ENCODE results near the gene HES1.

HES1 gene

DNA sequence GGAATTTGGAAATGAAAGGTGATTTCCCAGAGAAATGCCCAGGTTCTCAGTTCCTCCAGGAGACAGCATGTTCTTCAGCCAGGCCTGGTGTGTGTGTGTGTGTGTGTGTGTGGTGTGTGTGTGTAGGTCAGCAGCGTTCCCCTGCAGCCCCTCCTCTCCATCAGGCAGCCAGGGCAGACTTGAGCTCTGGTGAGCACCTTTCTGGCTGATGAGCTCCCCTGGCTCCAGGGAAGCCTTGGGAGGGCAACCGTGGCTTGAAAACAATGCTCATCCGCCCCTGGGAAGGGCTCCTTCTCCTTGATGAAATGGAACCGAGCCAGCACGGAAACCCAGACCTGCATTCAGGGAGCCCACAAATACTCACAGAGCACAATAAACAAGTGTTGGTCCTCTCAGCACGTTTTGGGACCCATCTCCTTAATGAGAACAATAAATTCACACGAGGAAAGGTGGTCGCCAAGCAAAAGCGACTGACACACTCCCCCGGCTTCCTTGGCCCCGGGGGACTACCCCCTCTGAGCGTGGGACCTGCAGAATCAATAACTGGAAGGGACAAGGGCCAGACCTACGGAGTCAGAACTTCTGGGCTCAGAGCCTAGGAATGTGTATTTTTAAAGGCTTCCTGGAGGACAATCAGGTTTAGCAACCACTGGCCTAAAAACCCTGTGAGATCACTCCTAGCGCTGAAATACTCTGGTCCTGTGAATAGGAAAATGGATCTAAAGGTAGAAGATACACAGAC is 38.6 kb upstream of the HES1 start:
- Histone ChIP-seq H3K27ac (no peak overlapping the region), H4K20me1 (ENCODE audit: insufficient read depth) (no peaks in the 10 kb centered on the region), H3K4me2 (no peak overlapping the region), H3K27me3 (ENCODE audit: insufficient read depth, low read depth) (no peaks in the 10 kb centered on the region; the same call in 1 of the 2 replicates), H2AFZ (ENCODE audit: low read depth) (no peak overlapping the region), H3K79me2 (ENCODE audit: insufficient read depth, low read depth) (no peaks in the 10 kb centered on the region), H3K4me1 (ENCODE audit: low read depth, poor library complexity, severe bottlenecking) (peaks cover 13% of the 10 kb centered on the region), H3K9ac (no peak overlapping the region), H3K36me3 (ENCODE audit: insufficient read depth) (no peaks in the 10 kb centered on the region), H3K4me3 (IDR thresholded peaks at IDR 0.05; ENCODE audit: insufficient read depth, low read depth, low read length) (no peak overlapping the region)
- TF ChIP-seq, protein P1, sequence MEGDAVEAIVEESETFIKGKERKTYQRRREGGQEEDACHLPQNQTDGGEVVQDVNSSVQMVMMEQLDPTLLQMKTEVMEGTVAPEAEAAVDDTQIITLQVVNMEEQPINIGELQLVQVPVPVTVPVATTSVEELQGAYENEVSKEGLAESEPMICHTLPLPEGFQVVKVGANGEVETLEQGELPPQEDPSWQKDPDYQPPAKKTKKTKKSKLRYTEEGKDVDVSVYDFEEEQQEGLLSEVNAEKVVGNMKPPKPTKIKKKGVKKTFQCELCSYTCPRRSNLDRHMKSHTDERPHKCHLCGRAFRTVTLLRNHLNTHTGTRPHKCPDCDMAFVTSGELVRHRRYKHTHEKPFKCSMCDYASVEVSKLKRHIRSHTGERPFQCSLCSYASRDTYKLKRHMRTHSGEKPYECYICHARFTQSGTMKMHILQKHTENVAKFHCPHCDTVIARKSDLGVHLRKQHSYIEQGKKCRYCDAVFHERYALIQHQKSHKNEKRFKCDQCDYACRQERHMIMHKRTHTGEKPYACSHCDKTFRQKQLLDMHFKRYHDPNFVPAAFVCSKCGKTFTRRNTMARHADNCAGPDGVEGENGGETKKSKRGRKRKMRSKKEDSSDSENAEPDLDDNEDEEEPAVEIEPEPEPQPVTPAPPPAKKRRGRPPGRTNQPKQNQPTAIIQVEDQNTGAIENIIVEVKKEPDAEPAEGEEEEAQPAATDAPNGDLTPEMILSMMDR (conservative IDR thresholded peaks at IDR 0.05; ENCODE audit: low read depth, low read length) = no peak

DNA sequence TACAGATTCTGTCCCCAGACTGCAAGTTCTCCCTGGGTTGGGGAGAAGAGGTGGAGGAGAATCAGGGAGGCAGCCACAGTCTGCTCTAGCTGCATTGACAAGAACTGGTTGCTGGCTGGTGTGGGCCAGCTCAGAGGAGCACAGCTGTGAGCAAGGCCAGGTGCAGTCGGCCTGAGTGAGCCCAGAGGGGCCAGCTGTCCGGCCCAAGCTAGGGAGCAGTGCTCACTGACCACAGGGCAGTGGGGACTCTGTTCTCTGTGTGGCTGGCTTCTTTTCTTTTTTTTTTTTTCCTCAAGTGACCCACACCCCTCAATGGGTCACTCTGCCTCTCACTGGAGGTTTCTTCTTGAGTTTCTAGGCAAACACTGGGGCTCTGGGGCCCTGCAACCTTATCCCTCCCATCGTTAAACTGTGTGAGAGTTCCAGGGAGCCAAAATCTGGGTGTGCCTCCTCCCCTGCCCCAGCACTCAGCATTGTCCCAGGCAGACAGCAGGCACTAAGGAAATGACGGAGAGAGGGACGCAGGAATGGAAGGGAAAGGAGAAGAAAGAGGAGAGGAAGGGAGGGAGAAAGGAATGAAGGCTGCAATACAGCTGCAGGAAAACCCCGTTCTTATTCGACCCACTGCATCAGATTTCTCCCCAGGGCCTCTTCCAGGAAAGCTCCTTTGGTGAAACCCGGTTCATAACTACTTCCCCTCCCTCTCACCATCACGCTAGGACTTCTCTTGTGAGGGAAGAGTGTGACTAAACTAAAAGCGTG is 37.7 kb upstream of the HES1 start:
- H3K4me3 ChIP-seq (IDR thresholded peaks at IDR 0.05; ENCODE audit: insufficient read depth, low read depth, low read length) = no peak overlapping the region
- no peaks in the 10 kb centered on the region for H3K79me2 ChIP-seq (ENCODE audit: insufficient read depth, low read depth)
- no peak overlapping the region for H2AFZ ChIP-seq (ENCODE audit: low read depth)
- H3K9ac ChIP-seq = no peak overlapping the region
- H3K27ac ChIP-seq = no peak overlapping the region
- H3K36me3 ChIP-seq (ENCODE audit: insufficient read depth) = no peaks in the 10 kb centered on the region
- H3K4me1 ChIP-seq (ENCODE audit: low read depth, poor library complexity, severe bottlenecking) = peaks cover 22% of the 10 kb centered on the region
- TF ChIP-seq, protein P1 (conservative IDR thresholded peaks at IDR 0.05; ENCODE audit: low read depth, low read length) = no peak
- no peaks in the 10 kb centered on the region for H4K20me1 ChIP-seq (ENCODE audit: insufficient read depth)
- H3K4me2 ChIP-seq = no peak overlapping the region
- no peaks in the 10 kb centered on the region; the same call in 1 of the 2 replicates for H3K27me3 ChIP-seq (ENCODE audit: insufficient read depth, low read depth)

DNA sequence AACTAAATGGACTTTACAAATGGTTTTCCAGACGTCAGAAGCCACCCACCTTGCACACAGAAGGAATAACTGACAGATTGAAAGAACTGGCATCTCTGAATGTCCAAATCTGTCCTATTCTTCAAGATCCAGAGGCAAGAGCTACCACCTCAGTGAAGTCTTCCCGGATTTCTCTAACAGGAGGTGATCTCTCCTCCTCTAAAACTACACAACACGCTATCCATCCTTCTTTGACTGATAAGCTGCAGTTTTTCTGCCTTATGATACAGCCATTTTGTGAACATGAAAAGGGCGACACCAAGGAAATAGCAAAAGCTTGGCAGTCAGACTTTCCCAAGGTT is 37.1 kb upstream of the HES1 start:
- Histone ChIP-seq H4K20me1 (ENCODE audit: insufficient read depth) (no peaks in the 10 kb centered on the region), H3K27me3 (ENCODE audit: insufficient read depth, low read depth) (no peaks in the 10 kb centered on the region; the same call in 1 of the 2 replicates), H2AFZ (ENCODE audit: low read depth) (no peak overlapping the region), H3K4me1 (ENCODE audit: low read depth, poor library complexity, severe bottlenecking) (peaks cover 28% of the 10 kb centered on the region), H3K36me3 (ENCODE audit: insufficient read depth) (no peaks in the 10 kb centered on the region), H3K27ac (no peak overlapping the region), H3K79me2 (ENCODE audit: insufficient read depth, low read depth) (no peaks in the 10 kb centered on the region), H3K9ac (no peak overlapping the region), H3K4me2 (no peak overlapping the region), H3K4me3 (IDR thresholded peaks at IDR 0.05; ENCODE audit: insufficient read depth, low read depth, low read length) (no peak overlapping the region)
- TF ChIP-seq, protein P1 (conservative IDR thresholded peaks at IDR 0.05; ENCODE audit: low read depth, low read length) = no peak

DNA sequence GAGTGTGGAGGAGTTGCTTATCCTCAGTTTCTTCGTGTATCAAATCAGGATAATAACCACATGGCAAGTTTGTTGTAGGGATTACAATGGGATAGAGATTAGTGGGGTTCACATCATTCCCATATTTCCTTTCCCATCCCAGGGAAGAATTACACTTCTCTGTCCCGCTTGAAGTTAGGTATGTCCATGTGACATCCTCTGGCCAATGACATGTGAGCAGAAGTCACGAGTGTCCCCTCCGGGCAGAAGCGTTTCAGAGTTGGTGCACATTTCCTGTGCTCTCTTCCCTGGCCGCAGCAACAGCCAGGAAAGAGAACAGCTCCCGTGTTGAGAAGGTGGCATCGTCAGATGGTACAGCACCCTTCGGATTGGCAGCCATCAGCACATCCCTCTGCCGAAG is 36.7 kb upstream of the HES1 start:
- Histone ChIP-seq H4K20me1 (ENCODE audit: insufficient read depth) (no peaks in the 10 kb centered on the region), H3K4me3 (IDR thresholded peaks at IDR 0.05; ENCODE audit: insufficient read depth, low read depth, low read length) (no peak overlapping the region), H2AFZ (ENCODE audit: low read depth) (no peak overlapping the region), H3K4me1 (ENCODE audit: low read depth, poor library complexity, severe bottlenecking) (peaks cover 31% of the 10 kb centered on the region), H3K9ac (no peak overlapping the region), H3K27ac (no peak overlapping the region), H3K36me3 (ENCODE audit: insufficient read depth) (no peaks in the 10 kb centered on the region), H3K27me3 (ENCODE audit: insufficient read depth, low read depth) (no peaks in the 10 kb centered on the region; the same call in 1 of the 2 replicates), H3K79me2 (ENCODE audit: insufficient read depth, low read depth) (no peaks in the 10 kb centered on the region), H3K4me2 (no peak overlapping the region)
- TF ChIP-seq, protein P1 (conservative IDR thresholded peaks at IDR 0.05; ENCODE audit: low read depth, low read length) = no peak

Data from KMS-11 (cell line).